ENCODE results near the gene WDR55. TPM values are rescaled to one million over a fixed set of nuclear protein-coding genes. Genes with fewer than 3 reads are reported as not detected.

WDR55 gene
- total and polyA plus RNA-seq, 2 of the 13 experiments (the other 11 are each of a cell fraction or from before 2014, with no cell fraction given), result 17.7 to 18.2 TPM

- TF ChIP-seq, protein P1, sequence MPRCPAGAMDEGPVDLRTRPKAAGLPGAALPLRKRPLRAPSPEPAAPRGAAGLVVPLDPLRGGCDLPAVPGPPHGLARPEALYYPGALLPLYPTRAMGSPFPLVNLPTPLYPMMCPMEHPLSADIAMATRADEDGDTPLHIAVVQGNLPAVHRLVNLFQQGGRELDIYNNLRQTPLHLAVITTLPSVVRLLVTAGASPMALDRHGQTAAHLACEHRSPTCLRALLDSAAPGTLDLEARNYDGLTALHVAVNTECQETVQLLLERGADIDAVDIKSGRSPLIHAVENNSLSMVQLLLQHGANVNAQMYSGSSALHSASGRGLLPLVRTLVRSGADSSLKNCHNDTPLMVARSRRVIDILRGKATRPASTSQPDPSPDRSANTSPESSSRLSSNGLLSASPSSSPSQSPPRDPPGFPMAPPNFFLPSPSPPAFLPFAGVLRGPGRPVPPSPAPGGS (CRISPR knock-in tag; IDR thresholded peaks at IDR 0.05), result no peak; the same call in 1 of the 2 replicates
- TF ChIP-seq ZEB1 (IDR thresholded peaks at IDR 0.05; ENCODE audit: insufficient replicate concordance, low read depth) (peak; percentile 50), EEA1 (CRISPR knock-in tag; IDR thresholded peaks at IDR 0.05; ENCODE audit: borderline replicate concordance) (peak; percentile 67; the same call in 1 of the 2 replicates), ZNF274 (CRISPR knock-in tag; IDR thresholded peaks at IDR 0.05) (peak; percentile 54; the same call in 1 of the 2 replicates), BHLHE40 (IDR thresholded peaks at IDR 0.05; ENCODE audit: low read length) (no peak), ZNF777 (CRISPR knock-in tag; IDR thresholded peaks at IDR 0.05) (peak; percentile 52), SCMH1 (CRISPR knock-in tag; IDR thresholded peaks at IDR 0.05; ENCODE audit: borderline replicate concordance) (no peak), ATF4 (CRISPR knock-in tag; IDR thresholded peaks at IDR 0.05) (peak in 1 of 2 experiments; percentile 84; a peak in 2 of 4 replicates), ATF7 (IDR thresholded peaks at IDR 0.05) (no peak), ATF7 (CRISPR knock-in tag; IDR thresholded peaks at IDR 0.05) (no peak), NCOA2 (CRISPR knock-in tag; IDR thresholded peaks at IDR 0.05) (peak; percentile 55; the same call in 1 of the 2 replicates), GLI4 (CRISPR knock-in tag; IDR thresholded peaks at IDR 0.05; ENCODE audit: borderline replicate concordance) (no peak), ZNF414 (CRISPR knock-in tag; IDR thresholded peaks at IDR 0.05) (peak; percentile 59; the same call in 1 of the 2 replicates), HNRNPH1 (optimal IDR thresholded peaks at IDR 0.05; ENCODE audit: low read depth, low read length) (no peak), FOXK1 (CRISPR knock-in tag; IDR thresholded peaks at IDR 0.05; ENCODE audit: borderline replicate concordance, low read depth) (peak; percentile 59; the same call in 1 of the 2 replicates), ZNF468 (CRISPR knock-in tag; IDR thresholded peaks at IDR 0.05) (no peak), ZFP82 (CRISPR knock-in tag; IDR thresholded peaks at IDR 0.05; ENCODE audit: borderline replicate concordance) (peak; percentile 92; the same call in 1 of the 2 replicates), RBM39 (IDR thresholded peaks at IDR 0.05; ENCODE audit: low read depth, low read length, poor library complexity, severe bottlenecking) (peak; percentile 72)
- TF ChIP-seq, protein P2, sequence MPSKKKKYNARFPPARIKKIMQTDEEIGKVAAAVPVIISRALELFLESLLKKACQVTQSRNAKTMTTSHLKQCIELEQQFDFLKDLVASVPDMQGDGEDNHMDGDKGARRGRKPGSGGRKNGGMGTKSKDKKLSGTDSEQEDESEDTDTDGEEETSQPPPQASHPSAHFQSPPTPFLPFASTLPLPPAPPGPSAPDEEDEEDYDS (CRISPR knock-in tag; IDR thresholded peaks at IDR 0.05), result peak; percentile 72
- TF ChIP-seq, protein P3, sequence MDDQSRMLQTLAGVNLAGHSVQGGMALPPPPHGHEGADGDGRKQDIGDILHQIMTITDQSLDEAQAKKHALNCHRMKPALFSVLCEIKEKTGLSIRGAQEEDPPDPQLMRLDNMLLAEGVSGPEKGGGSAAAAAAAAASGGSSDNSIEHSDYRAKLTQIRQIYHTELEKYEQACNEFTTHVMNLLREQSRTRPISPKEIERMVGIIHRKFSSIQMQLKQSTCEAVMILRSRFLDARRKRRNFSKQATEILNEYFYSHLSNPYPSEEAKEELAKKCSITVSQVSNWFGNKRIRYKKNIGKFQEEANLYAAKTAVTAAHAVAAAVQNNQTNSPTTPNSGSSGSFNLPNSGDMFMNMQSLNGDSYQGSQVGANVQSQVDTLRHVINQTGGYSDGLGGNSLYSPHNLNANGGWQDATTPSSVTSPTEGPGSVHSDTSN (CRISPR knock-in tag; IDR thresholded peaks at IDR 0.05; ENCODE audit: borderline replicate concordance), result 0 out of 2 replicates have a peak, but pooled peaks have one; percentile 72
- TF ChIP-seq, protein P4, sequence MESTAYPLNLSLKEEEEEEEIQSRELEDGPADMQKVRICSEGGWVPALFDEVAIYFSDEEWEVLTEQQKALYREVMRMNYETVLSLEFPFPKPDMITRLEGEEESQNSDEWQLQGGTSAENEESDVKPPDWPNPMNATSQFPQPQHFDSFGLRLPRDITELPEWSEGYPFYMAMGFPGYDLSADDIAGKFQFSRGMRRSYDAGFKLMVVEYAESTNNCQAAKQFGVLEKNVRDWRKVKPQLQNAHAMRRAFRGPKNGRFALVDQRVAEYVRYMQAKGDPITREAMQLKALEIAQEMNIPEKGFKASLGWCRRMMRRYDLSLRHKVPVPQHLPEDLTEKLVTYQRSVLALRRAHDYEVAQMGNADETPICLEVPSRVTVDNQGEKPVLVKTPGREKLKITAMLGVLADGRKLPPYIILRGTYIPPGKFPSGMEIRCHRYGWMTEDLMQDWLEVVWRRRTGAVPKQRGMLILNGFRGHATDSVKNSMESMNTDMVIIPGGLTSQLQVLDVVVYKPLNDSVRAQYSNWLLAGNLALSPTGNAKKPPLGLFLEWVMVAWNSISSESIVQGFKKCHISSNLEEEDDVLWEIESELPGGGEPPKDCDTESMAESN (CRISPR knock-in tag; conservative IDR thresholded peaks at IDR 0.05), result peak; percentile 89
These were observed 26.5 kb downstream of the WDR55 start, which contains the start of the genes HARS1 and HARS2 (continued) for GRCh38 chr5:140690941-140691924.

Data from HepG2 (cell line).